NCI-H69 (cell line): ENCODE data around the gene THTPA.
"Not testable (repeated sequence)": the region's sequence is repeated elsewhere in the genome, so short reads cannot be mapped to it uniquely, and the experiment has no call there.

Source experiments
- DNase-seq: peaks from one replicate; lab custom pipeline; 2025; lab: John Stamatoyannopoulos, UW

The THTPA gene

DNA sequence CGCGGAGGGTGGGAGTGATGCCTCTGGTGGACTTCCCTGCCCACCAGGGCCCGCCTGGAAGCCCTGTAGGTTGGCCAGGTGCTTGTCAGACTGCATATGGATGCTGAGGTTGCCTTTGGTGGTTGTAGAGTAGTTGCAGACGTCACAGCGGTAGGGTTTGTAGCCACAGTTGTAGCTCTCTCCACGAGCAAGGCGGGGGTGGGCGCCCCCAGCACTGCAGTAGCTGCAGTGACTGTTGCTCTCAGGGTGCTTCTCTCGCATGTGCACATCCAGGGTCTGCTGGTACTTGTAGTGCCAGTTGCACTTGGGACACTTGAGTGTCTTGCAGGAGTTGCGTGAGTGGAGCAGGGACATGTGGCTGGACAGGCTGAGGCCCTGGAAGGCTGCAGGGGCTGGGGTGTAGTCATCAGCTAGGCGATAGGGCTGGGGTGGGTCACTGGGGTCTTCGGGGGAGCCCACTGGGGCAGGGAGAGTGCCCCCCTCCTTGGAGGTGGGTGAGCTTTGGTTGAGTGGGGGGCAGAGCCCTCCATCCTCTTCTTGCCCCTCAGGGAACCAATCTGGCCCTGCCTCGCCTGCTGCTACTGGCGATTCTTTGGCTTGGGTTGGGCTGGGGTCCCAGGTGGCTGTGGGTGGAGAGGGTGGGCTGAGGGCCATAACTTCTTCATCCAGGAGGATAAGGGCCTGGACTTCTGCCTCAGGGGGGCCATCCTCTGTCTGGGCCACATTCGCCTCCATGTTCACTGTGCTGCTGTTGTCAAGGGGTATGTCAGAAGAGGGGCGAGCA is 22.2 kb upstream of the THTPA start:
- DNase-seq = no peak

DNA sequence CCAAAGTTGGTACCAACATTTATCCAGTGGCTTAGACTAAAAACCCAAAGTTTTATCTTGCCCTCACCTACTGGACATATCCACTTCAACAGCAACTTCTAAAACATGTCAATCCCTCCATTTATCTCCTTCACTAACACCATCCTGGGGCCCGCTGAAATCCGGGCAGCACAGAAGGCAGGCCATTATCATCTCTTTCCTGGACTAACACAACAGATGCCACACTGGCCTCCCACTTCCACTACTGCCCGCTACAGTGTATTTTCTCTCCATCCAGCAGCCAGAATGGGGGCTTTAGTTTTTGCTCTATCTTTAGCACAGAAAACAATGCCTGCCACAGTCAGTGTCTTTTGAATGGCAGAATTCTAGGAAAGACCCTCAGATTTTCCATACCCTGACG is 20.1 kb upstream of the THTPA start:
- DNase-seq = no peak

- no peak for DNase-seq
These were observed 19.6 kb upstream of the THTPA start for GRCh38 chr14:23536494-23536893.

- not testable (repeated sequence) for DNase-seq
These were observed 19.2 kb upstream of the THTPA start for GRCh38 chr14:23536906-23537305.

GRCh38 chr14:23537351-23538049 is 18.6 kb upstream of the THTPA start:
- no peak for DNase-seq

GRCh38 chr14:23538050-23538718 is 17.9 kb upstream of the THTPA start:
- no peak for DNase-seq

- peak; percentile 80 for DNase-seq
These were observed 17.3 kb upstream of the THTPA start for GRCh38 chr14:23538785-23539184.

- peak; percentile 84 for DNase-seq
These were observed 16.6 kb upstream of the THTPA start for GRCh38 chr14:23539248-23540140.

DNA sequence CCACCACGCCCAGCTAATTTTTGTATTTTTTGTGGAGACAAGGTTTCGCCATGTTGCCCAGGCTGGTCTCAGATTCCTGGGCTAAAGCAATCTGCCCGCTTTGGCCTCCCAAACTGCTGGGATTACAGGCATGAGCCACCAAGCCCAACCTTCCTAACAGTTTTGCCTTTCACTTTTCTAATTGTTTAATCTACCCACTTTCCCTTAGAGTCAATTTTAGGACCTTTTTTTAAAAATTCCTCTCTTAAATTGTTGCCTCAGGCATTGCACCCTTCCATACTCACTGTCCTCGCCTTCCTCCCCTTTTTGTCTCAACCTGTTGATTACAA is 16.0 kb upstream of the THTPA start:
- no peak for DNase-seq

- DNase-seq = no peak
These were observed 13.8 kb upstream of the THTPA start for GRCh38 chr14:23542261-23542660.

DNA sequence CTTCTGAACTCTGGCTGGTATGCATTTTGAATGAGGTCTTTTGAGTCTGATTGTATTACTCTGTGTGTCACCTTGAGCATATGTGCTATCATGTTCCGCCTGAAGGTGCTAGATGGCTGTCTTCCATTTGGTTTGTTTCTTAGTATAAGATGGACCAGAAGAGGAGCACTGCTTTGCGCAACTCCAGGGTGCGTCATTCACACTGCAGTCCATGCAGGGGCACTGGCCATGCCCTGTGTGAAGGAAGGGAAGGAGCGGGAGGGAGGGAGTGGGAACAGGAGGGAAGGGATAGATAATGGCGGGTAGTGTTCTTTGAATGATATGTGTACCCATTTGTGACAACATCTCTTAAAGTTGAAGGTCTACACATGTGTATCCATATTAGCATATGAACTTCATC is 12.7 kb upstream of the THTPA start:
- no peak for DNase-seq

GRCh38 chr14:23544511-23545447 is 11.3 kb upstream of the THTPA start:
- peak; percentile 99 for DNase-seq

DNA sequence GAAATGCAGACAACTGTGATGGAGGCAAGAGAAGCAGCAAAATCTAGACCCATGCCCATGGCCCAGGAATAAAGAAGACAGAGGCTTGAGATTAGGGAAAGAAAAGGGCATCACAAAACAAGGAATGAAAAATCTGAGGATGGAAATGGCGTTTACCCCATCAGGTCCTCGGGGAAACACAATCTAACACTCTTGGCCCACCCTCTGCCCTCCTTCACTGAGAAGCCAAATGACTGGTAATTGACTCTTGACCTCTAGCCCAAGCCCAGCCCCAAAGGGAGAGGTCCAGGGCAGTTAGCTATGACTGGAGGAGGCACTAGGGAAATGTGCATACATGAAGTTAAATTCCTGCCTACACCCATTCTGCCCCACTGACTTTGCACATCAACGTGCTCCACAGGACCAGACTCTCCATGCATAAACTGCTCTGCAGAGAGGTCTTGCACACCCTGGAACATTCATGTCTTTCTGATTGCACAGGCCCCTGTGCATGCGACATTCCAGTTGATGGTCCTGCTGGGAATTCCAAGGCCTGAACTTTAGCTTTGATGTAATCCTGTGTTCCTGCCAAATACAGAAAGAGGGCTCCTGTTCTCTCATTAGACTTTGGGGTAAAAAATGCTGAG is 10.2 kb upstream of the THTPA start:
- no peak for DNase-seq

DNA sequence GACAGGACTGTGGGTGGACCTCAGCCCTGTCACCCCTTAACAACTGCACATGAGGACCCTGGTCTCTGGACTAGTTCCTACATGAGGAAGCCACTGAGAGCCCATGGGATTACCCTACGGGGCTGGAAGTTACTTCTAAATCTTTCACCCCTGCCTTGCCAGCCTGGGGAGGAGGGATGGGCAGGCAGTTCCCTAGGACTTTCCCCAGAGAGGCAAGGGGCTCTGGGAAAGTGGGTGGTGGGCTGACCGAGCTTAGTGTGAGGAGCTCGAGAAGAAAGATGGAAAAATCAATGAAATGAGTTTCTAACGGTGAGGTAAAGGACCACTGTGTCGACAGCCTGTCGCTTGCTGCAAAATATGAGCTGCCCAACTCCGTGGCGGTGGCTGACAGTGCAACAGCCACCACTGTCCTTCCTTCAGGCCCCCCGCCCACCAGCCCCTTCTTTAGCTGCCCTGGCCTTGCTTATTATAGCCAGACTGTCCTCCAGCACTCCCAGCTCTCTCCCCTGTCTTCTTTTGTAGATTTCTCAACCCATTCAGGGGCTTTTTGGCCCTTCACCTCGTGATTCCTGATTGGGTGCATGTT is 9.5 kb upstream of the THTPA start:
- DNase-seq = no peak

GRCh38 chr14:23547924-23548323 is 8.1 kb upstream of the THTPA start:
- DNase-seq = no peak

- peak; percentile 71 for DNase-seq
These were observed 7.4 kb upstream of the THTPA start for GRCh38 chr14:23548351-23549318.

DNA sequence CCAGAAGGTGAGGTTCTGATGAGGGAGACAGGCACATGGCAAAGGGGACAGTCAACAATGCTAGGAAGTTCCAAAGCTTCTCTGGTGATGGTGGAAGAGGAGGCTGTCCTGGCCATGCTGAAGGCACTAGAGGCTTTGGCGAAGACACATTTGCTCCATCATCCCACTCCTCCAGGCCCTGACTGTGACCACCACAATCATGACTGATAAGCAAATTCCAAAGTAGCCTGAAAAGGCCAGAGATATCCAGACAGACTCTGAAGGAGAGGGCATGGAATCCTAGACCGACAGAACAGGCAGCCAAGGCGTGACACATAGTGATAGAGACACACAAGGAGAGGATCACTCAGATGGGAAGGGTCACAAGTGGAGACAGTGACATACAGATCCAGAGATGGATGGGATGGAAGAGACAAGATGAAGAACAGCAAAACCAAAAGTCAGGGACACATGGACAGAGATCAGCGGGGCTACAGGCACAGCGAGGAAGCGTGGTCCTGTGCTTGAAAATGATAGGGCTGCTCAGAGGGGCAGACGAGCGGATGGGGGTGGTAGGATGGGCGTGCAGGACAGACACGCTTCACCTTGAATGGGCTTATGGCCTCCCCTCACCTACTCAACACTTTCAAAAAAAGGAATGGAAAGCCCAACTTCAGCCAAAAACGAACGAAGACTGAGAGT is 5.8 kb upstream of the THTPA start:
- peak; percentile 50 for DNase-seq

DNA sequence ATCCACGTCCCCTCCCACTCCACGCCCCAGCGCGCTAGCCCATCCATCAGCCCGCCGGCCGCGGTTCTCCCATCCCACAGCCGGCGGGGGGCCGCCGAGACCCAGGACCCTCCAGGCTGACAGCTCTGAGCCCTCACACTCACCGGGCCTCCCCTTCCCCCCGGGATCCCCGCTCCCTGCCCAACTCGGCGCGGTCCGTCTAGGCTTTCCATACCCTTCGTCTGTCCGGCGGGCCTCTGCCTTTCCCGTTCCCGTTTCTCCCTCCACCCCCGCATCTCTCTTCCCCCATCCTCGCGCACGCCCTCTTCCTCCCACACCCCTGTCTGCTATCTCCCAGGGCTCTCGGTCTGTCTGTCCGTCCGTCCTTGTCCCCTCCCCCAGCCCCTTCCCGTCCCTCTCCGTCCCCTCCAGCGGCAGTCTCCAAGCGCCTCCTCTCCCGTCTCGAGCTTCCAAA is 5.2 kb upstream of the THTPA start:
- peak; percentile 78 for DNase-seq
